Muscle layer of duodenum (tissue), 2 donors: ENCODE measurements around the gene TMEM253.

Source experiments
- H3K27ac ChIP-seq: one replicate; pipeline ENCODE4 v1.7.0; 2013; ENCODE audit warnings: mild to moderate bottlenecking, low read length
- H3K27me3 ChIP-seq: one replicate; pipeline ENCODE4 v1.7.0; 2013; ENCODE audit warnings: low read depth, mild to moderate bottlenecking, control low read depth, low read length
- H3K36me3 ChIP-seq, 2 donors: one replicate each; pipeline ENCODE4 v1.7.0; 2013; ENCODE audit warnings: low read length in 2 of 2, control low read depth in 1 of 2, mild to moderate bottlenecking in 1 of 2; ENCODE audit not compliant: insufficient read depth in 2 of 2, control insufficient read depth in 1 of 2
- H3K4me1 ChIP-seq, 2 donors: one replicate each; pipeline ENCODE4 v1.7.0; 2013; ENCODE audit warnings: low read length in 2 of 2, mild to moderate bottlenecking in 2 of 2, control low read depth in 1 of 2, moderate library complexity in 1 of 2; ENCODE audit not compliant: insufficient read depth in 2 of 2, control insufficient read depth in 1 of 2
- H3K4me3 ChIP-seq, 2 donors: one replicate each; pipeline ENCODE4 v1.7.0; 2013; ENCODE audit warnings: low read length in 2 of 2, low read depth in 1 of 2, mild to moderate bottlenecking in 1 of 2
- H3K9me3 ChIP-seq, 2 donors: one replicate each; pipeline ENCODE4 v1.7.0; 2013; ENCODE audit warnings: low read length in 2 of 2, control low read depth in 1 of 2, mild to moderate bottlenecking in 1 of 2; ENCODE audit not compliant: control insufficient read depth in 1 of 2
- donor health status: healthy.

TMEM253 gene

GRCh38 chr14:21099596-21099985, 1.3 kb upstream of the TMEM253 start:
- H3K4me3 ChIP-seq: peak overlapping the region; percentile 65 to 67
- no peaks in the 10 kb centered on the region for H3K27me3 ChIP-seq
- H3K27ac ChIP-seq: peak overlapping the region; percentile 78
- H3K36me3 ChIP-seq: no peaks in the 10 kb centered on the region
- no peaks in the 10 kb centered on the region for H3K9me3 ChIP-seq
- H3K4me1 ChIP-seq: peaks cover 9 to 41% of the 10 kb centered on the region in 2 donors

GRCh38 chr14:21101802-21102413, 1.0 kb downstream of the TMEM253 start:
- H3K4me3 ChIP-seq: peak overlapping the region in 1 of 2 donors; percentile 1
- peak overlapping the region; percentile 68 for H3K27ac ChIP-seq
- H3K4me1 ChIP-seq: peaks cover 21 to 52% of the 10 kb centered on the region in 2 donors

GRCh38 chr14:21102521-21103410, 1.9 kb downstream of the TMEM253 start:
- H3K9me3 ChIP-seq: no peaks in the 10 kb centered on the region
- H3K4me3 ChIP-seq: peak overlapping the region; percentile 71 to 73
- H3K27ac ChIP-seq: peak overlapping the region; percentile 92
- H3K27me3 ChIP-seq: no peaks in the 10 kb centered on the region
- no peaks in the 10 kb centered on the region for H3K36me3 ChIP-seq
- H3K4me1 ChIP-seq: peaks cover 23 to 49% of the 10 kb centered on the region in 2 donors

More at GRCh38 chr14:21101802-21102413, 1.0 kb downstream of the TMEM253 start:
- Histone ChIP-seq H3K27me3 (no peaks in the 10 kb centered on the region), H3K9me3 (no peaks in the 10 kb centered on the region), H3K36me3 (no peaks in the 10 kb centered on the region)

- Histone ChIP-seq H3K36me3 (no peaks in the 10 kb centered on the region), H3K4me1 (peaks cover 23 to 49% of the 10 kb centered on the region in 2 donors), H3K27ac (peak overlapping the region; percentile 92), H3K9me3 (no peaks in the 10 kb centered on the region), H3K27me3 (no peaks in the 10 kb centered on the region), H3K4me3 (peak overlapping the region; percentile 71 to 73)
Measured at GRCh38 chr14:21103411-21103709, 2.5 kb downstream of the TMEM253 start.

- H3K4me1 ChIP-seq: peaks cover 23 to 49% of the 10 kb centered on the region in 2 donors
- H3K36me3 ChIP-seq: no peaks in the 10 kb centered on the region
- no peaks in the 10 kb centered on the region for H3K27me3 ChIP-seq
- H3K4me3 ChIP-seq: peak overlapping the region; percentile 71 to 73
- peak overlapping the region; percentile 92 for H3K27ac ChIP-seq
- no peaks in the 10 kb centered on the region for H3K9me3 ChIP-seq
Measured at GRCh38 chr14:21103710-21104447, 3.0 kb downstream of the TMEM253 start.

- H3K36me3 ChIP-seq: no peaks in the 10 kb centered on the region
- H3K27ac ChIP-seq: peak overlapping the region; percentile 92
- H3K9me3 ChIP-seq: no peaks in the 10 kb centered on the region
- peak overlapping the region; percentile 71 to 73 for H3K4me3 ChIP-seq
- H3K4me1 ChIP-seq: peaks cover 19 to 43% of the 10 kb centered on the region in 2 donors
- no peaks in the 10 kb centered on the region for H3K27me3 ChIP-seq
Measured at GRCh38 chr14:21104448-21105060, 3.7 kb downstream of the TMEM253 start.

- Histone ChIP-seq H3K36me3 (no peaks in the 10 kb centered on the region), H3K4me1 (peaks cover 14 to 38% of the 10 kb centered on the region in 2 donors), H3K4me3 (peak overlapping the region in 1 of 2 donors; percentile 73), H3K27me3 (no peaks in the 10 kb centered on the region), H3K9me3 (no peaks in the 10 kb centered on the region), H3K27ac (peak overlapping the region; percentile 92)
Measured at GRCh38 chr14:21105095-21105494, 4.2 kb downstream of the TMEM253 start.

- Histone ChIP-seq H3K4me1 (peaks cover 14 to 38% of the 10 kb centered on the region in 2 donors), H3K9me3 (no peaks in the 10 kb centered on the region), H3K4me3 (no peak overlapping the region), H3K27me3 (no peaks in the 10 kb centered on the region), H3K27ac (no peak overlapping the region), H3K36me3 (no peaks in the 10 kb centered on the region)
Measured at GRCh38 chr14:21106176-21106497, 5.3 kb downstream of the TMEM253 start.

GRCh38 chr14:21106498-21107282, 5.8 kb downstream of the TMEM253 start:
- H3K27me3 ChIP-seq: no peaks in the 10 kb centered on the region
- peak overlapping the region in 1 of 2 donors; percentile 28 for H3K4me3 ChIP-seq

GRCh38 chr14:21107283-21107800, 6.5 kb downstream of the TMEM253 start:
- Histone ChIP-seq H3K4me3 (no peak overlapping the region), H3K36me3 (no peaks in the 10 kb centered on the region), H3K27ac (peak overlapping the region; percentile 25), H3K27me3 (no peaks in the 10 kb centered on the region), H3K4me1 (peaks cover 14 to 33% of the 10 kb centered on the region in 2 donors), H3K9me3 (no peaks in the 10 kb centered on the region)

More at GRCh38 chr14:21106498-21107282, 5.8 kb downstream of the TMEM253 start:
- Histone ChIP-seq H3K9me3 (no peaks in the 10 kb centered on the region), H3K36me3 (no peaks in the 10 kb centered on the region), H3K4me1 (peaks cover 14 to 38% of the 10 kb centered on the region in 2 donors), H3K27ac (peak overlapping the region; percentile 25)
